H1 (cell line): ENCODE data around the gene HLA-DRB1. TPM values are rescaled to one million over a fixed set of nuclear protein-coding genes. Genes with fewer than 3 reads are reported as not detected.

Experiments used
- CTCF ChIA-PET: fragments of 300-600 bp; sonication (Branson Sonifier 250); formaldehyde crosslinking; loops from one replicate; lab custom pipeline; 2021; ENCODE audit not compliant: partially characterized antibody; lab: Charles Lee
- POLR2A ChIA-PET: fragments of 300-600 bp; sonication (Branson Sonifier 250); formaldehyde crosslinking; loops from one replicate; lab custom pipeline; 2021; ENCODE audit warnings: inconsistent platforms; ENCODE audit not compliant: partially characterized antibody; lab: Charles Lee
- DNase-seq, 2 experiments: peaks; one replicate each; pipeline versions ENCODE4 v3.0.0 to v3.0.0-alpha.2; 2010 to 2022; ENCODE audit warnings: low spot score in 2 of 2, low read depth in 1 of 2, mixed read lengths in 1 of 2
- FAIRE-seq: peaks from 2 replicates; lab custom pipeline; 2011; peaks lifted over from hg19 to GRCh38; lab: Jason Lieb, UNC
- H2AFZ ChIP-seq: 2 replicates; pipeline ENCODE4 v1.8.1; 2012; ENCODE audit warnings: low read length, inconsistent platforms
- H2AK5ac ChIP-seq: 2 replicates; pipeline ENCODE4 v1.6.1; 2013; ENCODE audit warnings: low read depth, low read length
- H2BK120ac ChIP-seq: replicated peaks from 2 replicates; pipeline ENCODE3; 2013; ENCODE audit warnings: low read depth, low read length, inconsistent platforms
- H2BK12ac ChIP-seq: 2 replicates; pipeline ENCODE4 v1.6.1; 2013; ENCODE audit warnings: low read depth, low read length
- H2BK15ac ChIP-seq: 2 replicates; pipeline ENCODE4 v1.6.1; 2013; ENCODE audit warnings: low read length
- H2BK20ac ChIP-seq: 2 replicates; pipeline ENCODE4 v1.6.1; 2013; ENCODE audit warnings: low read length
- H2BK5ac ChIP-seq: 2 replicates; pipeline ENCODE4 v1.6.1; 2013; ENCODE audit warnings: low read depth, low read length
- H3K14ac ChIP-seq: 2 replicates; pipeline ENCODE4 v1.6.1; 2013; ENCODE audit warnings: inconsistent platforms; ENCODE audit not compliant: insufficient read length
- H3K18ac ChIP-seq: 2 replicates; pipeline ENCODE4 v1.6.1; 2013; ENCODE audit warnings: low read length; ENCODE audit errors: extremely low read depth
- H3K23ac ChIP-seq: 2 replicates; pipeline ENCODE4 v1.6.1; 2013; ENCODE audit warnings: inconsistent platforms; ENCODE audit not compliant: insufficient read length
- H3K23me2 ChIP-seq: 2 replicates; pipeline ENCODE4 v1.6.1; 2013; ENCODE audit warnings: low read depth, low read length
- H3K27ac ChIP-seq: 2 replicates; pipeline ENCODE4 v1.6.1; 2011; ENCODE audit warnings: low read depth, low read length, inconsistent platforms
- H3K27me3 ChIP-seq, 4 experiments: replicated peaks in 1 of 4; 1 replicate in 1 of 4; 2 replicates in 3 of 4; pipeline versions ENCODE4 v1.6.1 to v1.8.1; 2011 to 2013; ENCODE audit warnings: low read length in 3 of 4, mild to moderate bottlenecking in 3 of 4, inconsistent platforms in 2 of 4, mixed read lengths in 2 of 4, moderate library complexity in 1 of 4; ENCODE audit not compliant: control insufficient read depth in 3 of 4, insufficient read depth in 3 of 4; ENCODE audit errors: extremely low read depth in 1 of 4
- H3K36me3 ChIP-seq, 4 experiments: 2 replicates each; pipeline versions ENCODE4 v1.6.1 to v1.8.1; 2011 to 2013; ENCODE audit warnings: mild to moderate bottlenecking in 4 of 4, low read length in 3 of 4, moderate library complexity in 2 of 4, control low read depth in 1 of 4, inconsistent platforms in 1 of 4; ENCODE audit not compliant: insufficient read depth in 4 of 4, control insufficient read depth in 2 of 4
- H3K4ac ChIP-seq: replicated peaks from 2 replicates; pipeline ENCODE3; 2013; ENCODE audit warnings: low read length, low read depth, mixed read lengths, inconsistent platforms; ENCODE audit not compliant: insufficient read length
- H3K4me1 ChIP-seq, 4 experiments: replicated peaks in 1 of 4; 1 replicate in 1 of 4; 2 replicates in 3 of 4; pipeline versions ENCODE4 v1.6.1 to v1.8.1; 2011 to 2013; ENCODE audit warnings: low read length in 3 of 4, inconsistent platforms in 2 of 4, mixed read lengths in 1 of 4; ENCODE audit not compliant: insufficient read depth in 4 of 4, control insufficient read depth in 3 of 4
- H3K4me2 ChIP-seq, 2 experiments: 2 replicates each; pipeline versions ENCODE4 v1.6.1 to v1.8.1; 2011 to 2013; ENCODE audit warnings: low read depth in 2 of 2, low read length in 2 of 2, control low read depth in 1 of 2, inconsistent platforms in 1 of 2, mild to moderate bottlenecking in 1 of 2; ENCODE audit not compliant: insufficient read depth in 1 of 2
- H3K4me3 ChIP-seq, 4 experiments: fragments of 200-600, 300-600 bp in 1 of 4; sonication (generic), shearing (Covaris generic), sonication (Bioruptor Twin) in 1 of 4; 2 replicates each; pipeline versions ENCODE4 v1.5.1 to v1.8.1; 2011 to 2016; ENCODE audit warnings: low read length in 4 of 4, low read depth in 3 of 4, control low read depth in 2 of 4, inconsistent platforms in 2 of 4, mild to moderate bottlenecking in 2 of 4, mixed read lengths in 1 of 4, moderate library complexity in 1 of 4; ENCODE audit not compliant: insufficient read depth in 2 of 4; ENCODE audit errors: extremely low read depth in 1 of 4
- H3K56ac ChIP-seq: replicated peaks from 2 replicates; pipeline ENCODE3; 2013; ENCODE audit warnings: low read depth, mild to moderate bottlenecking, mixed read lengths, low read length, inconsistent platforms; ENCODE audit not compliant: insufficient read length
- H3K79me1 ChIP-seq: 2 replicates; pipeline ENCODE4 v1.6.1; 2013; ENCODE audit warnings: low read depth, low read length, control low read depth
- H3K79me2 ChIP-seq, 2 experiments: 2 replicates each; pipeline versions ENCODE4 v1.6.1 to v1.8.1; 2012 to 2013; ENCODE audit warnings: low read length in 2 of 2, mild to moderate bottlenecking in 2 of 2, inconsistent platforms in 1 of 2; ENCODE audit not compliant: insufficient read depth in 2 of 2, control insufficient read depth in 1 of 2
- H3K9ac ChIP-seq, 4 experiments: replicated peaks in 1 of 4; 1 replicate in 1 of 4; 2 replicates in 3 of 4; pipeline versions ENCODE4 v1.6.1 to v1.8.1; 2011 to 2013; ENCODE audit warnings: low read depth in 3 of 4, low read length in 3 of 4, control low read depth in 2 of 4, mild to moderate bottlenecking in 2 of 4, moderate library complexity in 2 of 4, inconsistent platforms in 1 of 4; ENCODE audit errors: extremely low read depth in 1 of 4
- H3K9me3 ChIP-seq, 2 experiments: 2 replicates each; pipeline versions ENCODE4 v1.6.1 to v1.8.1; 2012 to 2013; ENCODE audit warnings: mild to moderate bottlenecking in 2 of 2, moderate library complexity in 2 of 2, control low read depth in 1 of 2, inconsistent platforms in 1 of 2, low read depth in 1 of 2, low read length in 1 of 2, mixed read lengths in 1 of 2; ENCODE audit not compliant: insufficient read depth in 2 of 2
- H4K20me1 ChIP-seq, 2 experiments: replicated peaks in 1 of 2; 2 replicates each; pipeline versions ENCODE3 to v1.8.1; 2011 to 2013; ENCODE audit warnings: inconsistent platforms in 2 of 2, low read length in 2 of 2, mild to moderate bottlenecking in 1 of 2; ENCODE audit not compliant: insufficient read depth in 2 of 2, control insufficient read depth in 1 of 2
- H4K5ac ChIP-seq: 2 replicates; pipeline ENCODE4 v1.6.1; 2013; ENCODE audit warnings: low read length, low read depth, mixed read lengths, inconsistent platforms; ENCODE audit not compliant: insufficient read length
- H4K8ac ChIP-seq: 2 replicates; pipeline ENCODE4 v1.8.0; 2013; ENCODE audit warnings: mild to moderate bottlenecking, moderate library complexity, low read length, inconsistent platforms; ENCODE audit not compliant: insufficient read depth; ENCODE audit errors: extremely low read depth
- H4K91ac ChIP-seq: replicated peaks from 2 replicates; pipeline ENCODE3; 2013; ENCODE audit warnings: low read length, mixed read lengths, inconsistent platforms; ENCODE audit not compliant: insufficient read length
- CTBP2 ChIP-seq: IDR thresholded peaks from 2 replicates; pipeline ENCODE4 v1.7.0; 2011; ENCODE audit warnings: borderline replicate concordance, mild to moderate bottlenecking, moderate library complexity, mixed read lengths, low read length; ENCODE audit not compliant: insufficient read depth, insufficient read length
- RBBP5 ChIP-seq: IDR thresholded peaks from 2 replicates; pipeline ENCODE4 v1.7.1; 2012; ENCODE audit warnings: low read depth, mild to moderate bottlenecking, inconsistent platforms, low read length, moderate library complexity, borderline replicate concordance
- RFX5 ChIP-seq: IDR thresholded peaks from 2 replicates; pipeline ENCODE4 v1.6.1; 2011; ENCODE audit warnings: low read depth, low read length, improper control_type of control experiment, borderline replicate concordance
- TCF12 ChIP-seq: IDR thresholded peaks from 2 replicates; pipeline ENCODE4 v1.6.1; 2011; ENCODE audit warnings: low read depth, mild to moderate bottlenecking, low read length
- WGBS, 2 experiments: shearing (Covaris generic) in 1 of 2; methylation state at CpG; one replicate each; pipeline versions ENCODE4 v1.1.6 to v1.1.7; 2013 to 2015; ENCODE audit warnings: low lambda C conversion rate in 2 of 2, mixed read lengths in 2 of 2, inconsistent platforms in 1 of 2, low coverage in 1 of 2, missing lambda C conversion rate in 1 of 2; ENCODE audit not compliant: insufficient replicate concordance in 2 of 2, insufficient coverage in 1 of 2, insufficient read length in 1 of 2; ENCODE audit errors: extremely low coverage in 1 of 2, missing lambda C conversion rate in 1 of 2; 5-methylcytosine and 5-hydroxymethylcytosine counted together
- polyA plus RNA-seq, 7 experiments: library from polyadenylated mRNA; depleted of rRNA in 3 of 7; stranded (reverse) in 5 of 7; unstranded in 2 of 7; fragments of >200 nt in 5 of 7; fragments of 200-250 nt in 2 of 7; gene quantifications; 1 replicate in 5 of 7; 2 replicates in 1 of 7; 4 replicates in 1 of 7; pipeline versions ENCODE4 v1.2.1 to v1.2.3, GENCODE V29; 2011 to 2013; ENCODE audit warnings: missing spikeins in 2 of 7, mixed read lengths in 2 of 7
- total RNA-seq: library from RNA; stranded (reverse); fragmentation: NEBNext Ultra II Directional; extraction: Animal tissue kit (Norgen Biotek cat#: 25700); gene quantifications from 2 replicates; pipeline ENCODE4 v1.2.1, GENCODE V29; 2021

Gene HLA-DRB1
- total and polyA plus RNA-seq, 2 of the 8 experiments (the other 6 are each of a cell fraction or from before 2014, with no cell fraction given), result 6.7 to 7.5 TPM

- Histone ChIP-seq H2BK20ac (no peak overlapping the region), H2BK5ac (no peak overlapping the region), H2BK12ac (no peak overlapping the region), H3K27ac (no peak overlapping the region), H3K4me1 (no peaks in the 10 kb centered on the region), H4K8ac (no peak overlapping the region), H4K5ac (no peak overlapping the region), H3K4me3 (no peak overlapping the region), H3K9ac (no peak overlapping the region), H3K79me1 (no peaks in the 10 kb centered on the region), H2BK120ac (no peak overlapping the region), H3K4ac (no peak overlapping the region), H3K79me2 (no peaks in the 10 kb centered on the region), H2BK15ac (no peak overlapping the region), H3K9me3 (no peaks in the 10 kb centered on the region), H3K36me3 (no peaks in the 10 kb centered on the region), H3K4me2 (no peak overlapping the region), H3K23ac (no peak overlapping the region), H3K23me2 (no peaks in the 10 kb centered on the region), H3K27me3 (no peaks in the 10 kb centered on the region), H2AFZ (no peak overlapping the region), H3K56ac (no peak overlapping the region), H3K18ac (no peak overlapping the region), H4K91ac (no peak overlapping the region), H4K20me1 (no peaks in the 10 kb centered on the region), H3K14ac (no peak overlapping the region), H2AK5ac (no peak overlapping the region)
- CTCF ChIA-PET, result interaction anchor here (0.9 to 2.4 kb wide), 4 partner anchors 12 to 207 kb away, joined by 3 to 6 read pairs (median 5); no protein-coding TSS in a partner anchor
- no peak for FAIRE-seq
- no peak for DNase-seq
- WGBS, 2 experiments, result 64% methylated on average over 3 of the region's 3 CpGs; no CpG with 5 or more reads in 1 of the 2 experiments
- no peak for TF ChIP-seq TCF12
- TF ChIP-seq RFX5, result no peak
- no peak for TF ChIP-seq CTBP2
- TF ChIP-seq RBBP5, result no peak
- POLR2A ChIA-PET, result no interaction called here
Observed at GRCh38 chr6:32621372-32621771, 31.7 kb upstream of the HLA-DRB1 start.
